M059J (cell line): ENCODE measurements around the gene PAQR8. TPM values are rescaled to one million over a fixed set of nuclear protein-coding genes. Genes with fewer than 3 reads are reported as not detected.

Experiments used
- DNase-seq: peaks from one replicate; pipeline ENCODE4 v3.0.0-alpha.2; 2012; ENCODE audit warnings: low read depth
- total RNA-seq: library from RNA; depleted of rRNA; stranded (reverse); fragments of >200 nt; shearing (Covaris generic); gene quantifications from 2 replicates; pipeline ENCODE4 v1.2.3, GENCODE V29; 2014; rRNA removed

Gene PAQR8
- 4.9 and 9.9 TPM in 2 replicates for total RNA-seq

- DNase-seq, result peak; percentile 67
These were observed at the start of gene PAQR8 for GRCh38 chr6:52361945-52362442. Gene PAQR8, plus strand, starts transcription at chr6:52362151. Its CDS starts 41,063 bp downstream, at chr6:52403214.

GRCh38 chr6:52312461-52312860 lies 49.5 kb upstream of the PAQR8 start:
- DNase-seq, result no peak

GRCh38 chr6:52314752-52315151 lies 47.2 kb upstream of the PAQR8 start:
- no peak for DNase-seq

- DNase-seq, result no peak
These were observed 44.7 kb upstream of the PAQR8 start for GRCh38 chr6:52317211-52317610.

- DNase-seq, result peak; percentile 67
These were observed 43.9 kb upstream of the PAQR8 start for GRCh38 chr6:52317841-52318581.

- DNase-seq, result no peak
These were observed 37.8 kb upstream of the PAQR8 start for GRCh38 chr6:52324189-52324588.

GRCh38 chr6:52325695-52326471 lies 36.1 kb upstream of the PAQR8 start:
- DNase-seq, result no peak

GRCh38 chr6:52326540-52327364 lies 35.2 kb upstream of the PAQR8 start:
- no peak for DNase-seq

- no peak for DNase-seq
These were observed 33.7 kb upstream of the PAQR8 start for GRCh38 chr6:52328303-52328662.

GRCh38 chr6:52328729-52329128 lies 33.2 kb upstream of the PAQR8 start:
- no peak for DNase-seq

- no peak for DNase-seq
These were observed 31.5 kb upstream of the PAQR8 start for GRCh38 chr6:52330470-52330869.

- DNase-seq, result no peak
These were observed 30.0 kb upstream of the PAQR8 start for GRCh38 chr6:52331793-52332457.

GRCh38 chr6:52333840-52334200 lies 28.1 kb upstream of the PAQR8 start:
- DNase-seq, result peak; percentile 30

GRCh38 chr6:52335576-52335975 lies 26.4 kb upstream of the PAQR8 start:
- no peak for DNase-seq

- no peak for DNase-seq
These were observed 24.9 kb upstream of the PAQR8 start for GRCh38 chr6:52336919-52337561.

- DNase-seq, result peak; percentile 46
These were observed 24.2 kb upstream of the PAQR8 start for GRCh38 chr6:52337633-52338290.

GRCh38 chr6:52340603-52340880 lies 21.4 kb upstream of the PAQR8 start:
- DNase-seq, result peak; percentile 88

- no peak for DNase-seq
These were observed 20.2 kb upstream of the PAQR8 start for GRCh38 chr6:52341561-52342260.

- DNase-seq, result no peak
These were observed 16.6 kb upstream of the PAQR8 start for GRCh38 chr6:52345311-52345710.

- peak; percentile 36 for DNase-seq
These were observed 15.4 kb upstream of the PAQR8 start for GRCh38 chr6:52346503-52346902.
